Hematopoietic multipotent progenitor cell treated with erythropoietin and hydrocortisone succinate and interleukin-3 and kit ligand, for 4 days (in vitro differentiated cells): ENCODE data around the gene CYP20A1.
"Not testable (repeated sequence)": the region's sequence is repeated elsewhere in the genome, so short reads cannot be mapped to it uniquely, and the experiment has no call there.

Experiments
- DNase-seq: peaks from one replicate; pipeline ENCODE4 v3.0.0-alpha.2; 2015

Gene CYP20A1

GRCh38 chr2:203282101-203282500, 43.3 kb downstream of the CYP20A1 start:
- no peak for DNase-seq

GRCh38 chr2:203286532-203286931, 47.7 kb downstream of the CYP20A1 start:
- DNase-seq, result no peak

GRCh38 chr2:203301667-203302066, 62.8 kb downstream of the CYP20A1 start:
- DNase-seq, result no peak

- DNase-seq, result not testable (repeated sequence)
Observed at GRCh38 chr2:203302586-203302985, 63.8 kb downstream of the CYP20A1 start.

- peak; percentile 33 for DNase-seq
Observed at GRCh38 chr2:203310688-203311436, 72.0 kb downstream of the CYP20A1 start.

GRCh38 chr2:203326356-203326755, 87.5 kb downstream of the CYP20A1 start:
- no peak for DNase-seq

- DNase-seq, result no peak
Observed at GRCh38 chr2:203327582-203327900, 88.7 kb downstream of the CYP20A1 start.

- peak; percentile 88 for DNase-seq
Observed at GRCh38 chr2:203327901-203328759, 89.3 kb downstream of the CYP20A1 start, which contains the start of gene ABI2. ABI2 (plus strand) TSS chr2:203328394; CDS start chr2:203328515, 121 bp downstream.

- peak; percentile 62 for DNase-seq
Observed at GRCh38 chr2:203328760-203329540, 90.1 kb downstream of the CYP20A1 start.

- no peak for DNase-seq
Observed at GRCh38 chr2:203330434-203330833, 91.6 kb downstream of the CYP20A1 start.

- no peak for DNase-seq
Observed at GRCh38 chr2:203338322-203338721, 99.5 kb downstream of the CYP20A1 start.

GRCh38 chr2:203340791-203341487, 102.1 kb downstream of the CYP20A1 start:
- DNase-seq, result no peak

GRCh38 chr2:203341741-203342310, 103.0 kb downstream of the CYP20A1 start:
- DNase-seq, result no peak

GRCh38 chr2:203342374-203342773, 103.6 kb downstream of the CYP20A1 start:
- not testable (repeated sequence) for DNase-seq

- no peak for DNase-seq
Observed at GRCh38 chr2:203344667-203345066, 105.8 kb downstream of the CYP20A1 start.

- peak; percentile 7 for DNase-seq
Observed at GRCh38 chr2:203346612-203347011, 107.8 kb downstream of the CYP20A1 start.

GRCh38 chr2:203347375-203347774, 108.6 kb downstream of the CYP20A1 start:
- DNase-seq, result peak; percentile 92

GRCh38 chr2:203352604-203353255, 113.9 kb downstream of the CYP20A1 start:
- no peak for DNase-seq

GRCh38 chr2:203354966-203355365, 116.1 kb downstream of the CYP20A1 start:
- DNase-seq, result no peak
